RWPE1 (cell line): Measurements from ENCODE around the gene CRLF2.

Source experiments
- CTCF ChIA-PET: fragments of 350-600 bp; sonication (Branson Sonifier 250); formaldehyde crosslinking; extraction: SDS; loops from one replicate; lab custom pipeline; 2021; lab: Yijun Ruan, JAX
- POLR2A ChIA-PET: fragments of 400-600 bp; formaldehyde crosslinking; extraction: SDS; loops from one replicate; lab custom pipeline; 2020; ENCODE audit warnings: antibody characterized with exemption; ENCODE audit not compliant: low non-redundant PET; lab: Yijun Ruan, JAX
- DNase-seq: peaks from one replicate; pipeline ENCODE4 v3.0.0; 2012; ENCODE audit warnings: low spot score
- H3K27ac ChIP-seq: fragments of 450-650 bp; 2 replicates; pipeline ENCODE4 v1.5.1; 2017
- TF ChIP-seq, protein P1 (sequence below): fragments of 450-650 bp; conservative IDR thresholded peaks from 2 replicates; pipeline ENCODE4 v1.5.1; 2017; ENCODE audit warnings: low read depth, mild to moderate bottlenecking

Gene CRLF2

DNA sequence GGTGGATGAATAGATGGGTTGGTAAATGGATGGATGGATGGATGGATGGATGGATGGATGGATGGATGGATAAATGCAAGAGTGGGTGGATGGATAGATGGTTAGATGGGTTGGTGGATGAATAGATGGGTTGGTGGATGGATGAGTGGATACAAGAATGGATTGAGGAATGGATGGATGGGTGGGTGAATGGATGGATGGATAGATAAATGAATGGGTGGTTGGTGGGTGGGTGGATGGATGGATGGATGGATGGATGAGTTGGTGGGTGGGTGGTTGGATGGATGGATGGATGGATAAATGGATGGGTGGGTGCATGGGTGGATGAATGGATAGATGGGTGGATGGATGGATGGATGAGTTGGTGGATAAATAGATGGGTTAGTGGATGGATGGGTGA lies 13.8 kb upstream of the CRLF2 start:
- TF ChIP-seq, protein P1, sequence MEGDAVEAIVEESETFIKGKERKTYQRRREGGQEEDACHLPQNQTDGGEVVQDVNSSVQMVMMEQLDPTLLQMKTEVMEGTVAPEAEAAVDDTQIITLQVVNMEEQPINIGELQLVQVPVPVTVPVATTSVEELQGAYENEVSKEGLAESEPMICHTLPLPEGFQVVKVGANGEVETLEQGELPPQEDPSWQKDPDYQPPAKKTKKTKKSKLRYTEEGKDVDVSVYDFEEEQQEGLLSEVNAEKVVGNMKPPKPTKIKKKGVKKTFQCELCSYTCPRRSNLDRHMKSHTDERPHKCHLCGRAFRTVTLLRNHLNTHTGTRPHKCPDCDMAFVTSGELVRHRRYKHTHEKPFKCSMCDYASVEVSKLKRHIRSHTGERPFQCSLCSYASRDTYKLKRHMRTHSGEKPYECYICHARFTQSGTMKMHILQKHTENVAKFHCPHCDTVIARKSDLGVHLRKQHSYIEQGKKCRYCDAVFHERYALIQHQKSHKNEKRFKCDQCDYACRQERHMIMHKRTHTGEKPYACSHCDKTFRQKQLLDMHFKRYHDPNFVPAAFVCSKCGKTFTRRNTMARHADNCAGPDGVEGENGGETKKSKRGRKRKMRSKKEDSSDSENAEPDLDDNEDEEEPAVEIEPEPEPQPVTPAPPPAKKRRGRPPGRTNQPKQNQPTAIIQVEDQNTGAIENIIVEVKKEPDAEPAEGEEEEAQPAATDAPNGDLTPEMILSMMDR = no peak
- no peak for DNase-seq
- POLR2A ChIA-PET = no interaction called here
- H3K27ac ChIP-seq = no peak overlapping the region
- CTCF ChIA-PET = no interaction called here

DNA sequence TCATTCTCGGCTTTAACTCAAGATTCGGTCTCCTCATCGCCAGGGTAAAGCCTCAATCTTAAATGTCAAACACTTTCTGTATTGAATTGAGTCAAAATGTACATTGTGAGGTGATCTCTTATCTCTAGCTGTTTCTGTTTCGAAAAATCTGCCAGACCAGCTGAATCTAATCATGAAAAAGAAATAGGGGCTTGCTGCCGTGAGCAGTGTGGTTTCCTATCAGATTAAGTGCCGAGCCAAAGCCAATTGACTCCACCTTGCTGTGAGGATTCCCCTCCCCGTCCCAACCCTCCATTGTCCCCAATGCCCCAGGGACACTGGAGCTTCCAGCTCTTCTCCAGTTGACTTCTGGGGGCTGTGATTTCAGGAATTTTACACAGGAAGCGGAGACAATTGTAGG lies 12.5 kb upstream of the CRLF2 start:
- no peak overlapping the region for H3K27ac ChIP-seq
- ChIA-PET CTCF (no interaction called here), POLR2A (no interaction called here)
- DNase-seq = no peak
- TF ChIP-seq, protein P1 = no peak

GRCh38 chrX:1223242-1223600 lies 10.8 kb upstream of the CRLF2 start:
- CTCF ChIA-PET = no interaction called here
- no peak for DNase-seq
- TF ChIP-seq, protein P1 = no peak
- H3K27ac ChIP-seq = no peak overlapping the region
- POLR2A ChIA-PET = no interaction called here

DNA sequence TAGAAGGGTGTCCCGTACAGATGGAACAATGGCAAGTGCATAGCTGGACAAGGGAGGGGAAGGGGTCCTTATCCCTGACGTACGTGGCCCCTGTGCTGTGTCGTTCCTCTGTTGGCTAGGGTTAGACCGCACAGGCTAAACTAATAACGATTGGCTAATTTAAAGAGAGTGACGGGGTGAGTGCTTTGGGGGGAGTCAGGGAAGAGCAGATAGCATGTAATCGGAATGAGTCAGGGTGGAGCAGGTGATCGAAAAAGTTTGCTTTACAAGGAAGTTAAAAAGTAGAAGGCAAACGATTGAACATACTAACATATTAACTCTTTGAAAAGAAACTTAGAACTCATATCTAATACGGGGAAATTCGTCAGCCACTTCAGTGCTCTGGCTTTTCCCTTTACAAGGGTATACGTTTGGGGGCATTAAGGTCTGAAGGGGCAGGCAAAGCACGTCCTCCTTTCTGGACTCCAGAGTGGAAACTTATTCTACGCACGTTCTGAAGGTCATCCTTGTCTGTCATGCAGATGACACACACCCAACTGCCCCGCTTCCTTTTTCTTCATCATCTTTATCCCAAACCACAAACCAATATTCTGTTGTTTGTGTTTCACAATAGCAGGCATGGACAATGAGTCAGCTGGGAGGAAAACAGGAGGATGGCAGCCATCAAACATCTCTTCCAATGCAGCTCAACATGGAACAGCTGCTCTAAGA lies 10.2 kb upstream of the CRLF2 start:
- POLR2A ChIA-PET = no interaction called here
- DNase-seq = no peak
- no peak overlapping the region for H3K27ac ChIP-seq
- TF ChIP-seq, protein P1 = no peak
- CTCF ChIA-PET = no interaction called here

GRCh38 chrX:1221296-1221845 lies 8.9 kb upstream of the CRLF2 start:
- no peak for DNase-seq
- no peak overlapping the region for H3K27ac ChIP-seq
- ChIA-PET POLR2A (no interaction called here), CTCF (no interaction called here)
- TF ChIP-seq, protein P1 = no peak

DNA sequence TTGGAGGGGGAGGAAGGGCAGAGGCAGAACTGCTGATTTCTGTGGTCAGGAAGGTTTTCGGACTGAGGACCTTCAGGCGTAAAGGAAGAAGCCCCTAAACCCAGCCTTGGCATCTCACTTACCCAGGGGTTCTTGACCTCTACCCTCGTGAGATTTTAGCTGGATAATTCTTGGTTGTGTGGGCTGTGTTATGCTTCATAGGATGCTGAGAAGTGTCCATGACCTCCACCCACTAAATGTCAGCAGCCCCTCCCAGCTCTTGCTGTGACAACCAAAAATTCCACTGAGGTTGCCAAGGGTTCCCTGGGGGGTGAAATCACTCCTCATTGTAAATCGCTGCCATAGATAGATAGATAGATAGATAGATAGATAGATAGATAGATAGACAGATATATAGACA lies 5.8 kb upstream of the CRLF2 start:
- no peak overlapping the region for H3K27ac ChIP-seq
- TF ChIP-seq, protein P1 = no peak
- CTCF ChIA-PET = no interaction called here
- POLR2A ChIA-PET = no interaction called here
- DNase-seq = no peak
